ENCODE results near the gene CFAP119.

Gene CFAP119

DNA sequence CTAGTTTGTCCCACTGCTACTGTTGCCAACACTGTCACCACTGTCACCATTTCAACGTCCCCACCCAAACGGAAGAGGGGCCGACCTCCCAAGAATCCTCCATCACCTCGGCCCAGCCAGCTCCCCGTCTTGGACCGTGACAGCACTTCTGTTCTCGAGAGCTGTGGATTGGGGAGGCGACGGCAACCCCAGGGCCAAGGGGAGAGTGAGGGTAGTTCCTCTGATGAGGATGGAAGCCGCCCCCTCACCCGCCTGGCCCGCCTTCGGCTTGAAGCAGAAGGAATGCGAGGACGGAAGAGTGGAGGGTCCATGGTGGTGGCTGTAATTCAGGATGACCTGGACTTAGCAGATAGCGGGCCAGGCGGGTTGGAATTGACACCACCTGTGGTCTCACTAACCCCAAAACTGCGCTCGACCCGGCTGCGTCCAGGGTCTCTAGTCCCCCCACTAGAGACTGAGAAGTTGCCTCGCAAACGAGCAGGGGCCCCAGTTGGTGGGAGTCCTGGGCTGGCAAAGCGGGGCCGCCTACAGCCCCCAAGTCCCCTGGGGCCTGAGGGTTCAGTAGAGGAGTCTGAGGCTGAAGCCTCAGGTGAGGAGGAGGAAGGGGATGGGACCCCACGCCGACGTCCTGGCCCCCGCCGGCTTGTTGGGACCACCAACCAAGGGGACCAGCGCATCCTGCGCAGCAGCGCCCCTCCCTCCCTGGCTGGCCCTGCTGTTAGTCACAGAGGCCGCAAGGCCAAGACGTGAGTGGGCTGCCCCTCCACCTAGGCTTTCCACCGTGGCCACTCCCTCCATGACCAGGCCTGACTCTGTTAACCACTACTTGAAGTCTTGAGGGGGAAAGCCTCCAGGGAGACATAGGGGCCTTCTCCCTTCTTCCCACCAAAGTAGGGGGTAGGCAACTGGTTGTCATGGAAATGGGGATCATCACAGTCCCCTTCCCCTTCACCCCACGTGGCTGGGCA lies 22.6 kb downstream of the CFAP119 start:
- DNase-seq: no peak

DNA sequence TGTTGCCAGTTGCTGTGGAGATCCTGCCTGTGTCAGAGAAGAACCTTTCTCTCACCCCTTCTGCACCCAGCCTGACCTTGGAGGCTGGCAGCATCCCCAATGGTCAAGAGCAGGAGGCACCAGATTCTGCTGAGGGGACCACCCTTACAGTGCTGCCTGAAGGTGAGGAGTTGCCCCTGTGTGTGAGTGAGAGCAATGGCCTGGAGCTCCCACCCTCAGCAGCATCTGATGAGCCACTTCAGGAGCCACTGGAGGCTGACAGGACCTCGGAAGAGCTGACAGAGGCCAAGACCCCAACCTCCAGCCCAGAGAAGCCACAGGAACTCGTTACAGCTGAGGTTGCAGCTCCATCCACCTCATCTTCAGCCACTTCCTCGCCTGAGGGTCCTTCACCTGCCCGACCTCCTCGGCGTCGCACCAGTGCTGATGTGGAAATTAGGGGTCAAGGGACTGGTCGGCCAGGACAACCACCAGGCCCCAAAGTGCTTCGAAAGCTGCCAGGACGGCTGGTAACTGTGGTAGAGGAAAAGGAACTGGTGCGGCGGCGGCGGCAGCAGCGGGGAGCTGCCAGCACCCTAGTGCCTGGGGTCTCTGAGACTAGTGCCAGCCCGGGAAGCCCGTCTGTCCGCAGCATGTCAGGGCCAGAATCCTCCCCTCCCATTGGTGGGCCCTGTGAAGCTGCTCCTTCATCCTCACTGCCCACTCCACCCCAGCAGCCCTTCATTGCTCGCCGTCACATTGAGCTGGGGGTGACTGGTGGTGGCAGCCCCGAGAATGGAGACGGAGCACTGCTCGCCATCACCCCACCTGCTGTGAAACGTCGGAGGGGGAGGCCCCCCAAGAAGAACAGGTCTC lies 23.8 kb downstream of the CFAP119 start:
- no peak for DNase-seq

DNA sequence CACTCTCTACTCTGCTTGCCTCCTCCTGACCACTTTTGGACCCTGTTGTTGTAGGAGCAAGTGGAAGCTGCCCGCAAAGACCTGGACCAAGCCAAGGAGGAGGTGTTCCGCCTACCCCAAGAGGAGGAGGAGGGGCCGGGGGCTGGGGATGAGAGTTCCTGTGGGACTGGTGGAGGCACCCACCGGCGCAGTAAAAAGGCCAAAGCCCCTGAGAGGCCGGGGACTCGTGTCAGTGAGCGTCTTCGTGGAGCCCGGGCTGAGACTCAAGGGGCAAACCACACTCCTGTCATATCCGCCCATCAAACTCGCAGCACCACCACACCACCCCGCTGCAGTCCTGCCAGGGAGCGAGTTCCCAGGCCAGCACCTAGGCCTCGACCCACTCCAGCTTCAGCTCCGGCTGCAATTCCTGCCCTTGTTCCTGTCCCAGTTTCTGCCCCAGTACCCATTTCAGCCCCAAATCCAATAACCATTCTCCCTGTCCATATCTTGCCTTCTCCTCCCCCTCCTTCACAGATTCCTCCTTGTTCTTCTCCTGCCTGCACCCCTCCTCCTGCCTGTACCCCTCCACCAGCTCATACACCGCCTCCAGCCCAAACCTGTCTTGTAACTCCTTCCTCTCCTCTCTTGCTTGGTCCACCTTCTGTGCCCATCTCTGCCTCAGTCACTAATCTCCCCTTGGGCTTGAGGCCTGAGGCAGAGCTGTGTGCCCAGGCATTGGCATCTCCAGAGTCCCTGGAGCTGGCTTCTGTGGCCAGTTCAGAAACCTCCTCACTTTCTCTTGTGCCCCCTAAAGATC lies 24.7 kb downstream of the CFAP119 start:
- DNase-seq: no peak

DNA sequence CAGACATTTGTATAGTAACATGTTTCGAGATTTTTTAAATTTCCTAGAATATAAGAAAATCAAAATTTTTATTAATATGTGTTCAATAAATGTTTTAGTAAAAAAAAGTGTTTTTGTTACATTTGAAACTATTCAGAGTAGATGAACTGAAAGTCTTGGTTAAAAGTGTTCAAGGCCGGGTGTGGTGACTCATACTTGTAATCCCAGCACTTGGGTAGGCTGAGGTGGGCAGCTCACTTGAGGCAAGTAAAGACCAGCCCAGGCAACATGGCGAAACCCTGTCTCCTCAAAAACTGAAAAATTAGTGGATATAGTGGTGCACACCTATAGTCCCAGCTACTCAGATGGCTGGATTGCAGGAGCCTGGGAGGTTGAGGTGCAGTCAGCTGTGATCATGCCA lies 30.5 kb downstream of the CFAP119 start:
- DNase-seq: no peak

DNA sequence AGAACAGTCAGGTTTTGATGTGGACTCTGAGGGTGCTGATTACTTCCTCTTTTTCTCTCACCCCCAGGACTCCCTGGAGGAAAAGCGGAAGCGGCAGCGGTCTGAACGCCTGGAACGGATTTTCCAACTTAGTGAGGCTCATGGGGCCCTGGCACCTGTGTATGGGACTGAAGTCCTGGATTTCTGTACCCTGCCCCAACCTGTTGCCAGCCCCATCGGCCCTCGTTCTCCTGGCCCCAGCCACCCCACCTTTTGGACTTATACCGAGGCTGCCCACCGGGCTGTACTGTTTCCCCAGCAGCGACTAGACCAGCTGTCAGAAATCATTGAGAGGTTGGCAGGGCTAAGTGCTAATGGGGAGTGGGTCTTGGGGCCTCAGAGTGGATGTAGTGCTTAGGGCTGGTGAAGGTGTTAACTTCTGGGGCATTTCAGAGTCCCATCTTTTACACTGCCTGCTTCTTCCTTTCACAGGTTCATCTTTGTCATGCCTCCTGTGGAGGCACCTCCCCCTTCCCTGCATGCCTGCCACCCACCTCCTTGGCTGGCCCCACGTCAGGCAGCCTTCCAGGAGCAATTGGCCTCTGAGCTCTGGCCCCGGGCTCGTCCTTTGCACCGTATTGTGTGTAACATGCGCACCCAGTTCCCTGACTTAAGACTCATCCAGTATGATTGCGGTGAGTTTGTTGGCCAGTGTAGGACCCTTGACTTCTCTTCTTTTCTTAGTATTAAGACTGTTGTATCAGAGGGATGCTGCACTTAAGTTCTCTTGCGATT lies 32.8 kb downstream of the CFAP119 start:
- DNase-seq: no peak

DNA sequence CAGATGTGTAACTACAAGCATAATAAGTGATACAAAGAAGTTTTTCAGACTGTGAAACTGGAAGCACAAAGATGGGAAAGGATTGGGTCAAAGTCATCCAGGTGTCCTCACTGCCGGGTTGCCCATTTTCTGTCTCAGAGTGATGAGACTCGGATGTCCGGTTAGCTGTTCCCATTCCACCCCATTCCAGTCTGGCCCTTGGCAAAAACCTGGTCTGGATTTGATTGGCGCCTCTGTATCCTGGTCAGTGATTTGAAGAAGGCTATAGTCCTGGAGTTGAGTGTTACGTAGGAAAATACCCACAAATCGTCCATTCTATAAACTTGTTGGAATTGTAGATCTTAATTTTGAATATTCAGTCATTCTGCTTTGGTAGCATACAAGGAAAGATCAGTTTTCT lies 33.5 kb downstream of the CFAP119 start:
- no peak for DNase-seq

DNA sequence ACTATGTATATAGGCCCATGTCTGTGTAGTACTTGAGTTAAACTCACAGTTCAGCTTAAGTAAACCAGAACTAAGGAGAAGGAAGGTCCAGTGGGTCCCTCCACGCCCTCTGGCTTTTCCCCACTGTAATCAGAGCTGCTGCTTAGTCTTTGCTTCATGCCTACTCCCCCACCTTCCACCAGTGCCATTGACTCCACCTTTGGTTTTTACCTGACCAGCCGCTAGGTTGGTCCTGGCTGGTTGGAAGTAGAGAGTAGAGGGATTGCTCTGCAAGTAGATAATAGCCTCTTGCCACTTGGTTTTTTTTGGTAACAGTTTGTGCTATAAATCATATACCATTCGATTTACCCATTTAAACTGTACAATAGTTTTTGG lies 36.5 kb downstream of the CFAP119 start:
- no peak for DNase-seq

DNA sequence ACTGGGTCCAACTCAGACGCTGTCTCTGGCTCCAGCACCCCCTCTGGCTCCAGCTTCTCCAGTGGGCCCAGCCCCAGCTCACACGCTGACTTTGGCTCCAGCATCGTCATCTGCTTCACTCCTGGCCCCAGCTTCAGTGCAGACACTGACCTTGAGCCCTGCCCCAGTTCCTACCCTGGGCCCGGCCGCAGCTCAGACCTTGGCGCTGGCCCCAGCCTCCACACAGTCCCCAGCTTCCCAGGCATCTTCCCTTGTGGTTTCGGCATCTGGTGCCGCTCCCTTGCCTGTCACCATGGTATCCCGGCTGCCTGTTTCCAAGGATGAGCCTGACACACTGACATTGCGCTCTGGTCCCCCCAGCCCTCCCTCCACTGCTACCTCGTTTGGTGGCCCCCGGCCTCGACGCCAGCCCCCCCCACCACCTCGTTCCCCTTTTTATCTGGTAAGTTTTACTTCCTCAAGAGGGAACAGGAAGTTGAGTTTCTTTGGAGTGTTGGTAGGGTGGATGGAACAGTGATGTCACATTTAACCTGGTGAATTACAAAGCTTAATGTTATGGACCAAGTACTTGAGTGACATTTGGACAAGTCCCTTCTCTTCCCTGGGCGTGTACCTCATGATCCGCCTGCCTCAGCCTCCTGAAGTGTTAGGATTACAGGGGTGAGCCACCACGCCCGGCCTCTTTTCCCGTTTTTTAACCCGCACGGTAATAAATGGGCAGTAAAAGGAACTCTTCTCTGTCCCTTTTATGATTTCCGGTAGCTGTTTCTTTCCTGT lies 37.0 kb downstream of the CFAP119 start:
- no peak for DNase-seq

DNA sequence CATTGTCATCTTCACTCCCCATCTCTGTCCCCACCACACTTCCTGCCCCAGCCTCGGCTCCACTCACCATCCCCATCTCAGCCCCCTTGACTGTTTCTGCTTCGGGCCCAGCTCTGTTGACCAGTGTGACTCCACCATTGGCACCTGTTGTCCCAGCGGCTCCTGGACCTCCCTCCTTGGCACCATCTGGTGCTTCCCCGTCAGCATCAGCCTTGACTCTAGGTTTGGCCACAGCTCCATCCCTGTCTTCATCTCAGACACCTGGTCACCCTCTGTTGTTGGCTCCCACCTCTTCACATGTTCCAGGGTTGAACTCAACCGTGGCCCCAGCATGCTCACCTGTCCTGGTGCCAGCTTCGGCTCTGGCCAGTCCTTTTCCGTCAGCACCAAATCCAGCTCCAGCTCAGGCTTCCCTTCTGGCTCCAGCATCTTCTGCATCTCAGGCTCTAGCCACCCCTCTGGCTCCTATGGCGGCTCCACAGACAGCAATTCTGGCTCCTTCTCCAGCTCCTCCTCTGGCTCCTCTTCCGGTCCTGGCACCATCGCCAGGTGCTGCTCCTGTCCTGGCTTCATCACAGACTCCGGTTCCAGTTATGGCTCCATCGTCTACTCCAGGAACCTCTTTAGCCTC lies 38.0 kb downstream of the CFAP119 start:
- no peak for DNase-seq

DNA sequence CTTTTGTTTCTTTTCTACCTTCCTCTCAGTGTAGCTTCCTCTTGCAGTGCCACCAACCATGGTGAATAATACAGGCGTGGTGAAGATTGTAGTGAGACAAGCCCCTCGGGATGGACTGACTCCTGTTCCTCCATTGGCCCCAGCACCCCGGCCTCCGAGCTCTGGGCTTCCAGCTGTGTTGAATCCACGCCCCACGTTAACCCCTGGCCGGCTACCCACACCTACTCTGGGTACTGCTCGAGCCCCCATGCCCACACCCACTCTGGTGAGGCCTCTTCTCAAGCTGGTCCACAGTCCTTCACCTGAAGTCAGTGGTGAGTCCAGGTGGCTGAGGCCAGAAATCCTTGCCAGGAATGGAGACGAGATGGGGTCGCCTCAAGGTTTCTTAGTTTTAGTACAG lies 38.9 kb downstream of the CFAP119 start:
- no peak for DNase-seq

DNA sequence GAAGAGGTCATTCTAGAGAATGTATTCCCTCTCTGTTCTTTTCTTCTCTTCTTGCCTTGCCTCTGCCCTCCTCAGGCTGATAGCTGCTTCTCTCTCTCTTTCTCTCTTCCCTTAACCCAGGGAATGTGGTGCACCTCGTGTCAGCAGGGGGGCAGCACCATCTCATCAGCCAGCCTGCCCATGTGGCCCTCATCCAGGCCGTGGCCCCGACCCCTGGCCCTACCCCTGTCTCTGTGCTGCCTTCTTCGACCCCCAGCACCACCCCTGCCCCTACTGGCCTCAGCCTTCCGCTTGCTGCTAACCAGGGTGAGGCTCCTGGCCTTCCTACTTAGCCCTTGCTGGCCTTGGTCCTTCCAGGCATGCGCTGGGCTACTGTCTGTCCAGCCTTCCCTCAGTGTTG lies 39.4 kb downstream of the CFAP119 start:
- DNase-seq: no peak

DNA sequence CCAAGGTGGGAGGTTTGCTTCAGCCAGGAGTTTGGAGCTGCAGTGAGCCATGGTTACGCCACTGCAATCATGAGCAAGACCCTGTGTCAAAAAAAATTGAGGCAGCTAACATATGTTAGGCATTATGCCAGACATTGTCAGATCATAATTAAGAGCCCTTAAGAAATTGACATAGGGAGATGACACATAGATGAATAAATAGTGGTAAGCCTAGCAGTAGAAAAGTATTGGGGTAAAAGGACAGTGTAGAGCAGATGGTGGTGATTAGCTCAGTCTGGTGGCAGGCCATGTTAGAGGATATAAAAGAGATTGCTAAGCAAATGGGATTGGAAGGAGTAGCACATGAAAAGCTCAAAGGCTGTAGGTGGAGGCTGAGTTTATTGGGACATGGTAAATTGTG lies 40.3 kb downstream of the CFAP119 start:
- DNase-seq: no peak

DNA sequence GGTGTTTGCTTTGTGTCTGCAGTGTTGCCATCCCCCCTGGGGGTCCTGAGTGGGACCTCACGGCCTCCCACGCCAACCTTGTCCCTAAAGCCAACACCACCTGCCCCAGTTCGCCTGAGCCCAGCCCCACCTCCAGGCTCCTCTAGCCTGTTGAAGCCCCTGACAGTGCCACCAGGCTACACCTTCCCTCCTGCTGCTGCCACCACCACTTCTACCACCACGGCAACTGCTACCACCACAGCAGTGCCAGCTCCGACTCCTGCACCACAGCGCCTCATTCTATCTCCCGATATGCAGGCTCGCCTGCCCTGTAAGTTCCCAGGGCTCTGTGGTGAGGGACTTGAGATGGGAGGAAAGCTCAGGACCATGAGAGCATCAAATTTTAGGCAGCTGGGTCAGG lies 40.7 kb downstream of the CFAP119 start:
- no peak for DNase-seq

DNA sequence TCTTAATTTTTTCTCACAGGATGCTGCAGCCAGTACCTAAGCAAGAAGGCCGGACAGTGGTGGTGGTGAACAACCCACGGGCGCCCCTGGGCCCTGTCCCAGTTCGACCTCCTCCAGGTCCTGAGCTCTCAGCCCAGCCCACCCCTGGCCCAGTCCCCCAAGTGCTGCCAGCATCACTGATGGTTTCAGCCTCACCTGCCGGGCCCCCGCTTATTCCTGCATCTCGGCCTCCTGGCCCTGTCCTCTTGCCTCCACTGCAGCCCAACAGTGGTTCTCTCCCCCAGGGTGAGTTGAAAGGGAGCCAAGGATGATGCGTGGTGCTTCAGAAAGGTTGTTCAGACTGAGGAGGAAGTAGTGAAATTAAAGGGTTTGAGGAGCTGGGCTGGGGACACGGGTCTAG lies 41.2 kb downstream of the CFAP119 start:
- no peak for DNase-seq

DNA sequence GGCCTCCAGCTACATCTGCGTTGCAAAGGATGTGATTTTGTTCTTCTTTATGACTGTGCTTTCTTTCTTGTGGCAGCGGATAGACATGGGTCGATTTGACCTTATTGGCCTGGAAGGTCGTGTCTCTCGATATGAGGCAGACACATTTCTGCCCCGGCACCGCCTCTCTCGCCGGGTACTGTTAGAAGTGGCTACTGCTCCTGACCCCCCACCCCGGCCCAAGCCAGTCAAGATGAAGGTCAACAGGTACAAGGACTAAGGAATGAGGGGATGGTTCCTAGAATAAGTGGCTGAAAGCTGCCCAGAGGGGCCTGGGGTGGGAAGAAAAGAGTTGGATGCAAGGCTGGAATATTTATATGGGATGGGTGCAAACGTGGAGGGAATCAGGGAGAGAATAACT lies 41.8 kb downstream of the CFAP119 start:
- no peak for DNase-seq

DNA sequence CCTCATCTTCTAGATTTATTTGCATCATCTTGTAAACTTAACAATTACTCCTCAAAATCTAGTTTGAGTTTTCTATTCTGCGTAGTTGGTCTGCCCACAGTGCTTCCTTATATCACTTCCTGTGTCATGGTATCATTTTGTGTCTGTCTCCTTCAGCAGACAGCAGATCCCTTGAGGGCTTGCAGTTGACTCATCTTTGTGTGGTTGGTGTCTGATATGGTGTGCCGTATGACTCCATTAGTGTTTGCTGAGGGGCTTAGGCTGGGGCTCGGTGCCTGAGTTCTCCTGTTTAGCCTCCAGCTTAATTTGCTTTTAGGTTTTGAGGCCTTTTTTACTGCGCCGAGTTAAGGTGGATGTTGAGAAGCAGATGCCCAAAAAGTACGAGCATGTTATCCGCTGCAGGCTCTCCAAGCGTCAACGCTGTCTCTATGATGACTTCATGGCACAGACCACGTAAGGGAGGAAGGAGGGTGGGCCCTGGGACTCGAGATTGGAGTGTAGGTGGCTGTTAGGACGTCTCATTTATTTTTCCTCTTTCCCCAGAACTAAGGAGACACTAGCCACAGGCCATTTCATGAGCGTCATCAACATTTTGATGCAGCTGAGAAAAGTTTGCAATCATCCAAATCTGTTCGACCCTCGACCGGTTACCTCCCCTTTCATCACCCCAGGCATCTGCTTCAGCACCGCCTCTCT lies 46.0 kb downstream of the CFAP119 start:
- no peak for DNase-seq

DNA sequence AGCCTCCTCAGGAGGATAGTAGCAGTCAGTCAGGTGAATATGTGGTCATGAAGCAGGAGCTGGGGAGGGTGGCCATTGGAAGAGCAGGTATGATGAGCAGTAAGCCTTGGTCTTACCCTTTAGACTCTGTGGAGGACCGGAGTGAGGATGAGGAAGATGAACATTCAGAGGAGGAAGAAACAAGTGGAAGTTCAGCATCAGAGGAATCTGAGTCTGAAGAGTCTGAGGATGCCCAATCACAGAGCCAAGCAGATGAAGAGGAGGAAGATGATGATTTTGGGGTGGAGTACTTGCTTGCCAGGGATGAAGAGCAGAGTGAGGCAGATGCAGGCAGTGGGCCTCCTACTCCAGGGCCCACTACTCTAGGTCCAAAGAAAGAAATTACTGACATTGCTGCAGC lies 50.1 kb downstream of the CFAP119 start:
- no peak for DNase-seq

DNA sequence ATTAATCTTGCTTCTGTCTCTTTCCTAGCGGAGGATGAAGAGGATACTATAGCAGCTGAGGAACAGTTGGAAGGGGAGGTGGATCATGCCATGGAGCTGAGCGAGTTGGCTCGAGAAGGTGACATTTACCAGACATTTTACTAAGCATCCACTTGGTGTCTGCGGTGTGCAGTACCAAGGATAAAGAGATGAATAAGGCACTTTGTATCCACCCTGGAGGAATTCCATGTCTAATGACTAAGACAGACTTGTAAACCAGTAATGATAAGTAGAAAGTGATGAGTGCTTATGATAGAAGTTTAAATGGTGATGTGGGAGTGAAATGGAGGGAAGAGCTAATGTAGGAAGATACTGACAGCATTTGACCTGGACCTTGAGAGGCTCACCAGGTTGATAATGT lies 50.9 kb downstream of the CFAP119 start:
- DNase-seq: no peak

All from NCI-H446 (cell line).